ENCODE data around the gene TNIP2.
"Not testable (repeated sequence)": the region's sequence is repeated elsewhere in the genome, so short reads cannot be mapped to it uniquely, and the experiment has no call there.

The TNIP2 gene

DNA sequence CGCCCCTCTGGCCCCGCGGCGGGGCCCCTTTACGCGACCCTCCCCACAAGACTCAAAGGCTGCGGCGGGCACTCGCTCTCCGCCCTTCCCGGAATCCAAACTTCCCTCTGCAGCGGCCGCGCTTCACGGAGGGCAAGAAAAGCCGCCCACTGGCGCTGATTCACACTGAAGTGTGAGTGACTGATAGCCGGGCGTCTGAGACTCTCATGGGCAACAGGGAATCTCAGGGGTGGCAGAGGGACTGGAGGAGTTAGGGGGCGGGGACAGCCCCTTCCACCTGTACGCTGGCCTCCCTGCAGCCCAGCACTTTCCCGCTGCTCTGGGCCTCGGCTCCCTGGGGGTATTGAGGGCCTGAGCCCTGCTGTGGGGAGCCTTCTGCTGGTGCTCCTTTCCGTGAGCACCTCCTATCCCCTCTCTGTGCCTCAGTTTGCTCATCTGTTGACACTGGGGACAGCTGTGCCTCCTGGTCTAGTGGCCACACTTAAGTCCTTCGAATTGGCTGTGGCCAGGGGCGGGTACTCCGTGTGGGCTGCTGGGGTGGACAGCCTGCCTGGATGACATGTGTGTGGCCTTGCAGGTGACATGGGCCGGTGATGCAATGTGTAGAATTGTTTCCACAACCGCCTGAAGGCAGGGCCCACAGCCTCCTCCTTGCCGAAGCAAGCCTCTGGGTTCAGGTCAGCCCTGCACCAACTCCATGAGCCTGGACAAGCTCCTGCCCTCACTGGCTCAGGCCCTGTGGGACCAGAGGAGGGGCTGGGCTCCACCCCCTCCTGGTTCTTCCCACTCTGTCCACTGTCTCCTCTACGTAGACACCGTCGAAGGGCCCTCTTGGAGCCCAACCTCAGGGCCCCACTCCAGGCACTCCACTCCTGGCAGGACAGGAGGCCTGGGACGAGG is 37.7 kb upstream of the TNIP2 start:
- no peak for DNase-seq

DNA sequence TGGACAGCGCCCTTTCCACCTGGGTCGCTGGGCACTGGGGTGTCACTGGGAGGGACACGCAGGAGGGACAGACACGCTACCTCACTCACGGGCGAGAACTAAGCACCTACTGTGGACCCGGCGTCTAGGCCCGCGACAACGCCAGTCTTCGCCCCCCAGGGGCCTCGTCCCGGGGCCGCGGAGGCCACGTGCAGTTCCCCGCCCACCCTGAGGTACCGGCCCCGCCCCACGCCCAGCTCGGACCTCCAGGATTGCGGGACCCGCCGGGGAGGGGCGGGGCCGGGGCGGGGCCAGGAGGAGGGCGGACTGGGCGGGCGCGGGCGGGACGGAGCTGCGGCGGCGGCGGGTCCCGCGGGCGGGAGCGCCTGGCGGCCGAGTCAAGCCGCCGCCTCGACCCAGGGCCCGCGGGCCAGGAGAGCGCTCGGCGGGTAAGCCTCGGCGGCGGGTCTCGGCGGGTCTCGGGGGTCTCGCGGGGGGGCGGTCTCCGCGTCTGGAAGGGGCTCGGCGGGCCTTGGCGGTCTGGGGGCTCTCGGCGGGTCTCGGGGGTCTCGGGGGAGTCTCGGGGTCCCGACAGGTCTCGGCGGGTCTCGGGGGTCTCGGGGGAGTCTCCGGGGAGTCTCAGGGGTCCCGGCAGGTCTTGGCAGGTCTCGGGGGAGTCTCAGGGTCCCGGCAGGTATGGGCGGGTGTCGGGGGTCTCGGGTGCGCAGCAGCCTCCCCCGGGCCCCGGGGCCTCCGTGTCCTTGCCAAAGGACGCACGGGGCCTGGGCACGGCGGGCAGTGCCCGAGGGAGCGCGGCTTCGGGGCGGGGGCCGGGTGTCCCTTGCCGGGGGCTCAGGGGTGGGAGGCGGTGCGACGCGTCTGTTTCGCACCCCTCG is 36.8 kb upstream of the TNIP2 start, which contains the start of gene SH3BP2:
Gene SH3BP2, plus strand, starts transcription at position 375 of the 875 bp plus-strand sequence. CDS start 27,533 bp downstream, outside the sequence.
- no peak for DNase-seq

DNA sequence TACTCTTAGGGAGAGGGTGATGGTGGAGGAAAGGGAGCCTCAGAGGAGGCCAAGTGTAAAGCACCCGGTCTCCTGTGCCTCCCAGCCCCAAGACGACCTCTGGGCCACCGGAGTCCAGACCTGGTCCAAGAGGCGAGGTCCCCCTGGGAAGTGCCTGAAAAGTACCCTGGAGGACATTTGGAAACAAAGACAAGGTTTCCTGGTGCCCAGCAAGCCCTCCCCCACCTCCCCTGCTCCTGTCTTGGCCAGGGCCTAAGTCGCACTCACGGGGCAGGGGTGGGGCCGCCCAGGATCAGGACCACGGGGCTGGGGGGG is 36.2 kb upstream of the TNIP2 start:
- no peak for DNase-seq

DNA sequence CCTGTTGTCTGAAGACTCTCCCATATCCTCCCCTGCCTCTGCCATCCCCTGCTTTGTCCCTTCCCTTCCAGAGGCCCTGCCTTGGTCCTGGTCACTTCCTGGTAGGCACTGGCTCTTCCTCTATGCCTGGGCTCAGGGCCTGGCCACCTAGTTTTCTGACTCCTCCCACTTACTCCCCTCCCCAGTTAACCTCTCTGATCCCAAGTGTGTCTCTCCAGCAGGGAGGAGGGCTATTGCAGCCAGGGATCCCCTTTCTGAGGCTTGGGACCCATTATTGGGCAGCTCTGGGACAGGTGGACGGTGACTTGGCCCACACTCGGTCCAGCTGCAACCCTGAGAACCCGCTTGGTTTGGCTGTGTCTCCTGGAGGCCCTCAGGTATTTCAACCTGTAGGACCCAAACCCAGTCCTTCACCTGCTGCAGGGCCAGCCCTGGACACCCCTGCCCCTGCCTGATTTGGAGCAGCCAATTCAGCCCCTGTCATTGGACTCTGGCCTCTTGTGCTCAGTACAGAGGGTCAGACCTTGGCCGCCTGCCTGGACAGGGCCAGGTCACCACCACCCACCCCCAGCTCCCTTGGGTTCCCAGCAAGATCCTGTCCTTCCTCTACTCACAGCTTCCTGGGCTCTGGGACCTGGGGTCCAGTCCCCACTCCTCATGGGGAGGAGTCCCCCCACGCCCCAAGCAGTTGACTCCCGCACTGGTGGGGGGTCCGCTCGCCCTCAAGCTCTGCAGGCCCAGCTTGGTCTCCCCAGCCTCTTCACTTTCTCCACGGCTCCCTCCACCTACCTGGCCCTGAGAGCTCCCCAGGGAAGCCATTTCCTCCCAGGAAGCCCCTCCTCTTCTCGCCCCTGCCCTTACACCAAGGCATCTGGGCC is 35.6 kb upstream of the TNIP2 start:
- DNase-seq = no peak

DNA sequence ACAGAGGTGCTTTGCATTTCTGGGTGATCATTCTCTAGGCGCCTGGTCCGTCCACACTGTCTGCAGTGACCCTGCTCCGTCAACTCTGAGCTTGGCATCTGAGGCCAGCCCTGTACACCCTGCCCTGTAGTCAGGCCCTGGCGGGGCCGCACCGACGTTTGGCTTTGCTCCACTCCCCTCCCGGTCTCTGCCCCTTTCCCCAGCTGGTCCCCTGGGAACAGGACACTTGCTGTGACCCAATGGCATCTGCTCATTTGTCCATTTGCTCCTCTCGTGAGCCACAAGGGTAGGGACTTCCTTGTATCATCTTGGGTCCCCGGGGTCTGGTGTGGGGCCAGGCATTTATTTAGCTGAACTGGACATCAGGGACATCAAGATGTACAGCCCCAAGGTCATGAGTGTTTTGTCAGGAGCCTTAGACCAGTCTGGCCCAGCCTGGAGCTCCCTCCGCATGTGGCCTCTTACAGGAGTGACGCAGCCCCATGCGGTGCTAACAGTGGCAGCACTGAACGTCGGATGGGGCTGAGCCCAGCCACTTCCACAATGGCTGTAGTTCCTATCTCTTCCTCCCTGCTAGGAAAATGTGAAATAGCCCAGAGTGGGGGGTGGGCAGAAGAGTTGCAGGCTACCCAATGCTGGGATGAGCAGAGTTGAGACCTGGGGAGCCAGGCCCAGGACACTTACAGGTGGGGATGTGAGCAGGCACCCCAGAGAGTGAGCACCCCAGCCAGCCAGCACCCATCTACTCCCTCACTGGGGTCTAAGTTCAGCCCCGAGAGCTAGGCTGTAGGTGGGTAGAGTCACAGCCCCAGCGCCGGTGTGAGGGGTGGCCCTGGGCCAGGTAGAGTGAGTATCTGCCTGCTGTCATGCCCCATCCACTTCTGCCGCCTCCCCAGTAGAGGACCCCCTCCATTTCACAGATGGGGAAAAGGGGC is 34.7 kb upstream of the TNIP2 start:
- DNase-seq = no peak

DNA sequence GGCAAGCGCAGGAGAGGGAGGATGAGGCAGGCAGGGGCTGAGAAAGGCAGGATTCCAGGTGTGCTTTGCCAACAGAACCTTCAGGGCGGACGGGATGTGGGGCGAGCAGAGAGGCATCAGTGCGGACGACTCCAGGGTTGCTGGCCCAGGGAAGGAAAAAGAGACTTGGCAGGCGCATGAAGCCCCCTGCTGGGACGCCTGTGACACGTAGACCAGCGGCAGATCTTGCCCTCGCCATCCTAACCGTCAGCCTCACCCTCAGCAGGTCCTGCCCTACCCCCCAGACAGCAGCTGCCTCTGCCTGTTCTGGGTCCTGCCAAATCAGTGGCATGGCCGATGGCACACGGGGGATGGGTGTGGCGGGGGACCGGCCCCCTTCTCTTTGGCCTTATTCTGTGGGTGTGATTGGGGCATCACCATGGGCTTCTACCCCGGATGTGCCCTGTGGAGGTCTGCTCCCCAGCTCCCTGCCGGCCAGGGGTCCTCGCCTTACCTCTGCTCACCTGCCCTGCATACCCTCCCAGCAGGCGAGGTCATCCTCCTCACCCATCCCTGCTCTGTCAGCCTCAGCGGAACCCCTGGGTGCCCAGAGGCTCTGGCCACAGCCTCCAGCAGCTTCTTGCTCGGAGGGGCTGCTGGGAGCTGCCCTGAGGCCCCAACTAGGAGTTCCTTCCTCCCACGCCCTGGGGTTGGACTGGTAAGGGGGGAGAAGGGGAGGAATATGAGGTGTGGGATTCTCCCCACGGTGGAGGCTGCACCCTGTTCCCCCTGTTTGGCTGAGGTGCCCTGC is 33.9 kb upstream of the TNIP2 start:
- no peak for DNase-seq

DNA sequence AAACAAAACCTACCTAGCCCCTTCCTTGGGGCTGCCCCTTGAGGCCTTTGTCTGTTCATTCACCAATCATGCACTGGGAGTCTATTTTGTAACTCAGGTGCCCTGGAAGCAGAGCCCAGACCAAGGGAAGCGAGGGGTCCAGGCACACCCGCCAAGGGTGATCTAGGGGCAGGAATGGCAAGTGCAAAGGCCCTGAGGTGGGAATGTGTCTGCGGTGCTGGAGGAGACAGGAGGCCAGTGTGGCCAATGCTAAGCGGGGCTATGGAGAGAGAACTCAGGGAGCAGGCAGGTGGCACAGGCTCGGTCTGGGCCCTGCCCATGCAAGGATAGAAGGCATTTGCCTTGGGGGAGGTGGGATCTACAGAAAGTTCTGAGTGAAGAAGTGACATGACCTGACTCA is 33.2 kb upstream of the TNIP2 start:
- DNase-seq = no peak

DNA sequence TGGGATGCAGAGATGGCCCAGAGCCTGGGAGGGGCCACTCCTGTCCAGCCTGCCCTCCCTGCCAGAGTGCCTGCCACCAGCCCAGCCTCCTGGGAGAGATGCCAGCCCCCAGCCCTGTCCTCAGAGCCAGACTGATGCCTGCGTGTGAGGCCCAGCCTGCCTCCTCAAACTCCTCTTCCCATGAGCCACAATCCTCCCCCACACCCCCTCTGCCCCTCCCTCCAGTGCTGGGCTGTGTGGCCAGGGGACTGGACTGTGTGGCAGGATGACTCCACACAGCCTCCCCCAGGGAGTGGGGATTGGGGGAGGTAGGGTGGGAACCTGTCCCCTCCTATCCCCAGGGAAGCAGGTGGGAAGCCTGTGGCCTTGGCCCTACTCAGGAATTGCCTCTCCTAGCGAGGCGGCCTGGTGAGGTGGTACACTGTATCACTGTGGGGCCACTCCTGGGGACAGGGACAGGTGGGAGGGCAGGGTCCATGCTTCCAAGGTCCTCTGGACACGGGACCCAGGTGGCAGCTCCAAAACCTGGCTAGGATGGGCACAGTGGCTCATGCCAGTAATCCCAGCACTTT is 32.5 kb upstream of the TNIP2 start:
- no peak for DNase-seq

DNA sequence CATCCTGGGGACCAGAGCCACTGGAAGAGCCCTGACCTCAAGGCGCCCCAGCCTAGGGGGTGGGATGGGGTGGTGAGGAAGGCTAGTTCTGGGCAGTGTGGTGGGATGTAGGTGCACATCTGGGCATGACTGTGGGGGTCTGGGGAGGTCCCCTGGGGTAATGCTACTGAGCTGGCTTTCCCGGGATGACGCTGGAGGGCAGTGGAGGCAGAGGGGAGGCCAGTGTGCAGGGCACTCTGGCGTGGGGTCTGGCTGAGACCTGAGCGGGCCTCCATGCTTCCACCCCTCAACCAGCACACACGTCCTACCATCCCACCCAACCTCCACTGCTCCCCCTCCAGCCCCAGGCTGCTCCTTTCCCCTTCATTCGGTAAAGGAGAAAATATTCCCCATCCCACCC is 32.0 kb upstream of the TNIP2 start:
- no peak for DNase-seq

DNA sequence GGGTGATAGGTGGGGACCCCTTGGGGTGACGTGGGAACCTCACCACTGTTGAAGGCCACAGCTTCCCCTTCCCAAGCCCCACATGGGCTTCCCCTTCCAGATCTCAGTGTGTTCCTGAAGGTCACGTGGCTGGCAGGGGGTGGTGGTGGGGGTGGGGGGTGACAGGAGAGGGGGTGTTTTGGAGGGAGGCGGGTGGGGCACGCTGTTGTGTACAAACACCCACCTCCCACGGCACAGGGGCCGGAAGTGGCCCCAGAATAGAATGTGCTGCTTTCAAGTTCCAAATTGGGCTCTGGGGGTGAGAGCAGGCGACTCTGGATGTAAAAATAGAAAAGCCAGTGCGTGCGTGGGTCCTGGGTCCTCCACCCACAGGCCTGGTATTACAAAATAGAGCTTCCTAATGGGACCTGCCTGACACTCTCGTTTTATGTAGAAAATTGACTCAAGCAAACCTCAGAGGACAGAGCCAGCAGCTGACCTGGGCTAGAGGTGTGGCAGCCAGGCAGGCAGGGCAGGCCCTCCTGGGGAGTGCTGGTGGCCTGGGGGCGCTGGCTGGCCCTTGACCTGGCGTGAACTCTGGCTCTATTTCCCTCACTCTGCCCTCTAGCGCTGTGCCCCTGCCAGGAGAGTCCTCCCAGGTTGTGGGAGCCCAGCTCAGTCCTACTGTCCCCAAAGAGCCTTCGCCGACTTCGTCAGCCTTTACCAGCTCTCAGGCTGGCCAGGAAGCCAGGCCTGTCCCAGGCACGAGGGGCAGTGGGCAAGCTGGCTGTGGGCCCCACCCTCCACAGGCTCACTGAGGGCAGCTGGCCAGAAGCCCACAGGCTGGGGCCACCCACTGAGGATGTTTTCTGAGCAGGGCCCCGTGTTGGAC is 31.3 kb upstream of the TNIP2 start:
- DNase-seq = no peak

DNA sequence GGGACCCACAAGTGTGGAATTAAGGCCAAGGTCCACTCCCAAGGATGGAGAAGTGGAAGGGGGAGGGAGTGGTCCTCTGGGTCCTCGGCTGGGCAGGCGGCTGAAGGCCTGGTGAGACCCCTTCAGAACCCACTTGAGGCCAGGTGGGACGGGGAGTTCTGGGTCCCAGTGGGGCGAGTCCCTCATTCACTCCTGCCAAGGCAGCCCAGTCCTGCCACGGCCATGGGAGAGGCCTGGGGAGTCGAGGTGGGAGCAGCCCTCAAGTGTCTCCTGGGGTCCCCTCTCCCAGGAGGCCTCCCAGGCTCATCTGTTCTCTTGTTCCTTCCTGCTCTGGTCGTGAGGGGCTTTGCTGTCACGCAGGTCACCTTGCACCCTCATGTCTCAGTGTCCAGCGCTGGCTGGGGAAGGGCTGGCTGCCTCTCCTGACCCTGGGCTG is 30.7 kb upstream of the TNIP2 start:
- DNase-seq = no peak

DNA sequence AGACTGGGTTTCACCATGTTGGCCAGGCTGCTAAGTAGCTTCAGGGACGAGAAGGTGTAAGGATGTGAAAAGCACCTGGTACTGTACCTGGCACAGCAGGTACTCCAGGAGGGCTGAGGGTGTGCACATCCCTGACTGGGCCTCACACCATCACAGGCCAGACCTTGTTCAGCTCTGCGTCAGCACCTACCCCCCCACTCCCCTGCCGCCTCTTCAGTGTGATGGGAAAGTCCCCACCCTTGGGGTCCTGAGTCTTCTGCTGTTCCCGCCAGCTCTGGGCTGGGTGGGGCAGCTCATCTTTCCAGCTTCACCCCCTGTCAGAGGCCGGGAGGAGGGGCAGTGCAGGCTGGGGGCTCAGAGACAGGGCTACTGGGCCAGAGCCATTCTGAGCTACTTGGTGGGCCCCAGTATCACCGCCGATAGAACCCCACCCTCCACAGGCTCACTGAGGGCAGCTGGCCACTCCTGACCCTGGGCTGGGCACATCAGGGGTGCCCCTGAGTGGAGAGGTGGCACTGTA is 30.1 kb upstream of the TNIP2 start:
- DNase-seq = no peak

DNA sequence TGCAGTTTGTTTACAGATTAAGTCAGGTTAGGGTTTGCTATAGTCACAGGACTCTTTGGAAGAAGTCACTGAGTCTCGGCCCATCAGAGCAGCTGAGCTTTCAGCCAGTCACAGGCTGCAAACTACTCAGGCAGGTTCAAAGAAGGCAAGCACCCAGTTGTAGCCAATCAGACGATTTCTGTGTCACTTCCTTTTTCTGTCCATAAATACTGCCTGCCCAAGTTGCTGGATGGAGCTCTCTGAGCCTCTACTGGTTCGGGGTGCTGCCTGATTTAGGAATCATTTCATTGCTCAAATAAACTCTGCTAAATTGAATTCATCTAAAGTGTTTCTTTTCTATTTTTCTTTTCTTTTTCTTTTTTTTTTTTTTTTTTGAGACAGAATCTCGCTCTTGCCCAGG is 29.5 kb upstream of the TNIP2 start:
- DNase-seq = no peak

DNA sequence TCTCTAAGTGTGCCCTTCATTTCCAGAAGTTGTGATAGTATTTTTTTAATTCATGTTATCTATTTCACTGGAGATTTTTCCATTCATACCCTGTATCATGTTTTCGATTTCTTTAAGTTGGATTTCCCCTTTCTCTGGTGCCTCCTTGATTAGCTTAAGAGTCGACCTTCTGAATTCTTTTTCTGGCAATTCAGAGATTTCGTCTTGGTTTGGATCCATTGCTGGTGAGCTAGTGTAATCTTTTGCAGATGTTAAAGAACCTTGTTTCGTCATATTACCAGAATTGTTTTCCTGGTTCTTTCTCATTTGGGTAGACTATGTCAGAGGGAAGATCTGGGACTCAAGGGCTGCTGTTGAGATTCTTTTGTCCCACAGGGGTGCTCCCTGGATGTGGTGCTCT is 27.7 kb upstream of the TNIP2 start:
- no peak for DNase-seq

DNA sequence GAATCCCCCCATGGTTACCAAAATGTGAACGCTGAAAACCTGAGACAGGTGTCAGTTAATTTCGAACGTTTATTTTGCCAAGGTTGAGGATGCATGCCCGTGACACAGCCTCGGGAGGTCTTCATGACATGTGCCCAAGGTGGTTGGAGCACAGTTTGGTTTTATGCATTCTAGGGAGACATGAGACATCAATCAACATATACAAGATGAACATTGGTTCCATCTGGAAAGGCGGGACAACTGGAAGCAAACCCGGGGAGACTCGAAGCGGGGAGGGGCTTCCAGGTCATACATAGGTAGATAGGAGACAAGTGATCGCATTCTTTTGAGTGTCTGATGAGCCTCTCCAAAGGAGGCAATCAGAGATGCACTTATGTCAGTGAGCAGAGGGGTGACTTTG is 25.8 kb upstream of the TNIP2 start:
- no peak for DNase-seq

DNA sequence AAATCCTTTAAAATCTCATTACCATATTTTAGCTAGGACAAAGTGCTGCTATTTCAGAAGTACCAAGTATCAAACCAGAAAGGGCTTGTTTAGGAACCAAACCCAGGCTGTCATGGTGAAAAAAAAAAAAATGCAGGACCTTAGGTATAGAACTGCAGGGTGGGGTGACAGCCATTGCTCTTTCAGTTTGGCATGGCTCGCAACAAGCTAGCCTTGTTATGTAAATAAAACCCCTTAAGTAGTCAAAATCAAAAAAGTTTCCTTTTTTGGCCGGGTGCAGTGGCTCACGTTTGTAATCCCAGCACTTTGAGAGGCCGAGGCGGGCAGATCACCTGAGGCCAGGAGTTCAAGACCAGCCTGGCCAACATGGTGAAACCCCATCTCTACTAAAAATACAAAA is 24.5 kb upstream of the TNIP2 start:
- DNase-seq = not testable (repeated sequence)

DNA sequence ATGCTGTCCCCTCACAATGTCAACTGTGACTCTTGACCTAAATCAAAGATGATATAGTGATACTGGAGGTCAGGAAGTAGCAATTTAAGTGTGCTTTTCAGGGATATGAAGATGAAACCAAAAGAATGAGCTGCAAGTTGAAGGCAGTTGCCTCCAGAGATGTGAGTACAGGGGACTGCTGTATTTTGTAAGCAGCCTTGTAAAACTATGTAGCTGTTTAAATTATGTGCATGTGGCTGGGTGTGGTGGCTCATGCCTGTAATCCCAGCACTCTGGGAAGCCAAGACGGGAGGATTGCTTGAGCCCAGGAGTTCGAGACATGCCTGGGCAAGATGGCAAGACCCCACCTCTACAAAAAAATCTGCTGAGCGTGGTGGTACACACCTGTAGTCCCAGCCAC is 15.1 kb upstream of the TNIP2 start:
- DNase-seq = no peak

DNA sequence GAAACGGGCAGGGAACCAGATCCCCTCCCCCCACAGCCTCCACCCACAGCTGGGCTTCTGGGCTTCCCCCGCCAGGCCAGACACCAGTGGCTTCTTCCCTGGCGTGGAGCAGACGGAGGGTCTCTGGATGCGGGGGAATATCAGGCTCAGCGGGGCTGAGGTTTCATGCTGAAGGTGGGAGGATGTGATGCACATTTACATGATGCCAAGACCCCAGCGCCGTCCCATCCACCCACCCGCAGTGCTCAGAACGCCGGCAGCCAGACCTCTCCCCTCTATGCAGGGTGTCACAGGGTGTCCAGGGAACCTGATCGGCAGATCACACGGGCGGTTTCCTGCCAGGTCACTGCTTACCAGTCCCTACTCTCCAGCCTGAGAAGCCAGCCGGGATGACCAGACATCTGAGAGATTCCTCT is 12.8 kb upstream of the TNIP2 start:
- no peak for DNase-seq

DNA sequence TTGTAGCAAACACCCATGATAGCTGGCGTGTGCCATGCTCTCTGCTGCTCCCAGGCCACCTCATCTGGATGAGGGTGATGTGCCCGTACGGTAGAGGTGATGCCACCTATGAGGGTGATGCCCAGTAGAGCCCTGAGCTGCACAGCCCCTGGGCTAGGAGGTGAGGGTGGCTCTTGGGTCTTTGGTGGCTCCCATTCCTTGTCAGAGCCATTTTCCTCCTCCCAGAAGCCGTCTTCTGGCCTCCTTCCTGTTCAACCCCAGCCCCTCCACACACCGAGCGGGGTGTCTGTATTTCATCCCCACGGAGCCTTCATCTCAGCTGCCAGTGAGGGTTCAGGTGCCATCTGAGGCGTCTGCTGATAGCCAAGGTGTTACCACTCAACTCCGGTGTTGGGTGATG is 12.0 kb upstream of the TNIP2 start:
- DNase-seq = no peak
